ENCODE data around the gene SGMS1.

DNA sequence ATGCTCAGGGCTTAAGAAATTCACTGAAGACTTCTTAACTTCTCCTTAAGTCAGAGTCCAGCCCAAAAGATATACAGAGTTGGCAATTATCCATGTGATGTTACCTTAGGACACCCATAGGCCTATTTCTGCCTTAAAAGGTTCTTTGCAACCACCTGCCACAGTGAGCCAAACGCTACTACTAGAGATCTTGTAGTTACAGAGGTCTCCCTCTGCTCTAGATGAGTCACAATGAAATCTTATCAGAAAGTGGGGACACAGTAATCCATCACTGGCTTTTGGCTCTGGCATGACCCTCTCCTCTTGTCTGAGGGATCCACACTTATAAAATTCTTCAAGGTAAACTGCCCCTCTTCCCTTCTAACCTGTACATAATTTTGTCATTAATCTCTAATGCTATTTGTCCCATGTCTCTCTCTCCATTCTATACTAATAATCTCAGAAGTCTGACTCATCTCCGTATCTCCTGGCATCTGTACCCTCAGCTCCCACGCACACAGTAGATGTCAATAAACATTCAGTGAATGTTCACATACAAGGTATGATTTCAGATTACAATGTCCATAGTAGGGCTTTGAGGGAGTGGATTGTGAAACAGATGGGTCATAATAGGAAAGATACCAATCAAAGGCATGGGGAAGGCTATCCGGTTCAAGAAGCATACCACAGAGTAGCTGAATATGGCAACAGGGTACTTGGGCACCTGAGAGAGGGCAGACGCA lies 112.1 kb downstream of the SGMS1 start:
- TF ChIP-seq, protein P1, sequence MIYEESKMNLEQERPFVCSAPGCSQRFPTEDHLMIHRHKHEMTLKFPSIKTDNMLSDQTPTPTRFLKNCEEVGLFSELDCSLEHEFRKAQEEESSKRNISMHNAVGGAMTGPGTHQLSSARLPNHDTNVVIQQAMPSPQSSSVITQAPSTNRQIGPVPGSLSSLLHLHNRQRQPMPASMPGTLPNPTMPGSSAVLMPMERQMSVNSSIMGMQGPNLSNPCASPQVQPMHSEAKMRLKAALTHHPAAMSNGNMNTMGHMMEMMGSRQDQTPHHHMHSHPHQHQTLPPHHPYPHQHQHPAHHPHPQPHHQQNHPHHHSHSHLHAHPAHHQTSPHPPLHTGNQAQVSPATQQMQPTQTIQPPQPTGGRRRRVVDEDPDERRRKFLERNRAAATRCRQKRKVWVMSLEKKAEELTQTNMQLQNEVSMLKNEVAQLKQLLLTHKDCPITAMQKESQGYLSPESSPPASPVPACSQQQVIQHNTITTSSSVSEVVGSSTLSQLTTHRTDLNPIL (CRISPR knock-in tag; IDR thresholded peaks at IDR 0.05; ENCODE audit: low read depth): no peak
- TF ChIP-seq ISL1 (CRISPR knock-in tag; IDR thresholded peaks at IDR 0.05) (peak; percentile 50; the same call in 1 of the 2 replicates), RARB (CRISPR knock-in tag; IDR thresholded peaks at IDR 0.05) (no peak), ZNF70 (CRISPR knock-in tag; IDR thresholded peaks at IDR 0.05) (no peak), TOX (CRISPR knock-in tag; IDR thresholded peaks at IDR 0.05; ENCODE audit: borderline replicate concordance) (no peak), ZNF8 (CRISPR knock-in tag; IDR thresholded peaks at IDR 0.05) (no peak), ZFP30 (CRISPR knock-in tag; IDR thresholded peaks at IDR 0.05) (no peak), PPARA (CRISPR knock-in tag; IDR thresholded peaks at IDR 0.05; ENCODE audit: borderline replicate concordance) (no peak), BACH2 (CRISPR knock-in tag; IDR thresholded peaks at IDR 0.05; ENCODE audit: borderline replicate concordance) (no peak)
- TF ChIP-seq, protein P2, sequence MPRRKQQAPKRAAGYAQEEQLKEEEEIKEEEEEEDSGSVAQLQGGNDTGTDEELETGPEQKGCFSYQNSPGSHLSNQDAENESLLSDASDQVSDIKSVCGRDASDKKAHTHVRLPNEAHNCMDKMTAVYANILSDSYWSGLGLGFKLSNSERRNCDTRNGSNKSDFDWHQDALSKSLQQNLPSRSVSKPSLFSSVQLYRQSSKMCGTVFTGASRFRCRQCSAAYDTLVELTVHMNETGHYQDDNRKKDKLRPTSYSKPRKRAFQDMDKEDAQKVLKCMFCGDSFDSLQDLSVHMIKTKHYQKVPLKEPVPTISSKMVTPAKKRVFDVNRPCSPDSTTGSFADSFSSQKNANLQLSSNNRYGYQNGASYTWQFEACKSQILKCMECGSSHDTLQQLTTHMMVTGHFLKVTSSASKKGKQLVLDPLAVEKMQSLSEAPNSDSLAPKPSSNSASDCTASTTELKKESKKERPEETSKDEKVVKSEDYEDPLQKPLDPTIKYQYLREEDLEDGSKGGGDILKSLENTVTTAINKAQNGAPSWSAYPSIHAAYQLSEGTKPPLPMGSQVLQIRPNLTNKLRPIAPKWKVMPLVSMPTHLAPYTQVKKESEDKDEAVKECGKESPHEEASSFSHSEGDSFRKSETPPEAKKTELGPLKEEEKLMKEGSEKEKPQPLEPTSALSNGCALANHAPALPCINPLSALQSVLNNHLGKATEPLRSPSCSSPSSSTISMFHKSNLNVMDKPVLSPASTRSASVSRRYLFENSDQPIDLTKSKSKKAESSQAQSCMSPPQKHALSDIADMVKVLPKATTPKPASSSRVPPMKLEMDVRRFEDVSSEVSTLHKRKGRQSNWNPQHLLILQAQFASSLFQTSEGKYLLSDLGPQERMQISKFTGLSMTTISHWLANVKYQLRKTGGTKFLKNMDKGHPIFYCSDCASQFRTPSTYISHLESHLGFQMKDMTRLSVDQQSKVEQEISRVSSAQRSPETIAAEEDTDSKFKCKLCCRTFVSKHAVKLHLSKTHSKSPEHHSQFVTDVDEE (CRISPR knock-in tag; IDR thresholded peaks at IDR 0.05): no peak
- TF ChIP-seq, protein P3, sequence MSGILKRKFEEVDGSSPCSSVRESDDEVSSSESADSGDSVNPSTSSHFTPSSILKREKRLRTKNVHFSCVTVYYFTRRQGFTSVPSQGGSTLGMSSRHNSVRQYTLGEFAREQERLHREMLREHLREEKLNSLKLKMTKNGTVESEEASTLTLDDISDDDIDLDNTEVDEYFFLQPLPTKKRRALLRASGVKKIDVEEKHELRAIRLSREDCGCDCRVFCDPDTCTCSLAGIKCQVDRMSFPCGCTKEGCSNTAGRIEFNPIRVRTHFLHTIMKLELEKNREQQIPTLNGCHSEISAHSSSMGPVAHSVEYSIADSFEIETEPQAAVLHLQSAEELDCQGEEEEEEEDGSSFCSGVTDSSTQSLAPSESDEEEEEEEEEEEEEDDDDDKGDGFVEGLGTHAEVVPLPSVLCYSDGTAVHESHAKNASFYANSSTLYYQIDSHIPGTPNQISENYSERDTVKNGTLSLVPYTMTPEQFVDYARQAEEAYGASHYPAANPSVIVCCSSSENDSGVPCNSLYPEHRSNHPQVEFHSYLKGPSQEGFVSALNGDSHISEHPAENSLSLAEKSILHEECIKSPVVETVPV (CRISPR knock-in tag; IDR thresholded peaks at IDR 0.05): no peak

Measured in SK-N-SH treated with all-trans-retinoic acid at 6 μM for 48 hours (cell line).